GM11168 (cell line): ENCODE measurements around the gene RAB3D.
"Not testable (repeated sequence)": the region's sequence is repeated elsewhere in the genome, so short reads cannot be mapped to it uniquely, and the experiment has no call there.

Experiments
- in situ Hi-C: fragments of 300-500 bp; cut with MboI; formaldehyde crosslinking; loops from one replicate; pipeline ENCODE4 v1.12.0; 2022; ENCODE audit warnings: low sequenced_read_pairs; ENCODE audit not compliant: unreplicated experiment

Gene RAB3D, protein sequence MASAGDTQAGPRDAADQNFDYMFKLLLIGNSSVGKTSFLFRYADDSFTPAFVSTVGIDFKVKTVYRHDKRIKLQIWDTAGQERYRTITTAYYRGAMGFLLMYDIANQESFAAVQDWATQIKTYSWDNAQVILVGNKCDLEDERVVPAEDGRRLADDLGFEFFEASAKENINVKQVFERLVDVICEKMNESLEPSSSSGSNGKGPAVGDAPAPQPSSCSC

GRCh38 chr19:11339254-11340098, at the start of gene RAB3D:
RAB3D (minus strand) TSS chr19:11339657; CDS start chr19:11337399, 2,258 bp downstream.
- in situ Hi-C loops: no loop called here

DNA sequence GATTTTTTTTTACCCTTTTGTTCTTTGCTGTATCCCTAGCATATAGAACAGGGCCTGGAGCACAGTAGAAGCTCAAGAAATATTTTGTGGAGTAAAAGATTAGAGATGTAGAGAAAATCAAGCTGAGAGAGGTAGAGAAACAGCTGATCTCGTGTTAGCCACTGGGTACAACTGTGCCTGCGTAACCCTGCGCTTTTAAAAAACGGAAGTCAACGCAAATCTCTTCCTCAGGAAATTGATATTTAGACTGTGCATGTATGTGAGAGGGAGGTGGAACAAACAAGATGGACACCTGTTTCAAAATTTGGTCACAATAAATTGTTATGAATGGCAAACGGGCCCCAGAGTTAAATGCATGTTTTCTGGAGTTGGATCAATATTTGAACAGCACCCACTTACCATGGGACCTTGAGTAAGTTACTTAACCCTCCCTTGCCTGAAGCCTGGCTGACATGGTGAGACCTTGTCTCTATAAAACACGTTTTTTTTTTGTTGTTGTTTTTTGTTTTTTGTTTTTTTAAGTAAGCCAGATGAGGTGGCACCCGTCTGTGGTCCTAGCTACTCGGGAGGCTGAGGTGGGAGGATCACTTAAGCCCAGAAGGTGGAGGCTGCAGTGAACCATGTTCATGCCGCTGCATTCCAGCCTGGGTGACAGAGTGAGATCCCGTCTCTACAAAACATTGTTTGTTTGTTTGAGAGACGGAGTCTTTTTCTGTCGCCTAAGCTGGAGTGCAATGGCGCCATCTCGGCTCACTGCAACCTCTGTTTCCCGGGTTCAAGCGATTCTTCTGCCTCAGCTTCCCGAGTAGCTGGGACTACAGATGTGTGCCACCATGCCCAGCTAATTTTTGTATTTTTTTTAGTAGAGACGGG, 47.9 kb upstream of the RAB3D start:
- in situ Hi-C loops: no loop called here

DNA sequence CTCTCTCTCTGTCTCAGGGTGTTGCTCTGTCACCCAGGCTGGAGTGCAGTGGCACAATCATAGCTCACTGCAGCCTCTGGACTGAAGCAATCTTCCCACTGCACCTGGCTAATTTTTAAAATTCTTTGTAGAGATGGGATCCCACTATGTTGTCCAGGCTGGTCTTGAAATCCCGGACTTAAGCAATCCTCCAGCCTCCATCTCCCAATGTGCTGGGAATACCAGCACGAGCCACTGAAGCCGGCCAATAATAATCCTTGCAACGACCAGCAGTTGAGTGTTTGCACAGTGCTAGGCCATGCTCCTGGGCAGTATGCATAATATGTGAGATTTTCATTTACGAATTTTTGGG, 45.3 kb upstream of the RAB3D start:
- in situ Hi-C loops: no loop called here

GRCh38 chr19:11383706-11384048, 44.2 kb upstream of the RAB3D start:
- in situ Hi-C loops: no loop called here

- in situ Hi-C loops: no loop called here
These were observed 43.6 kb upstream of the RAB3D start for GRCh38 chr19:11382898-11383705.

DNA sequence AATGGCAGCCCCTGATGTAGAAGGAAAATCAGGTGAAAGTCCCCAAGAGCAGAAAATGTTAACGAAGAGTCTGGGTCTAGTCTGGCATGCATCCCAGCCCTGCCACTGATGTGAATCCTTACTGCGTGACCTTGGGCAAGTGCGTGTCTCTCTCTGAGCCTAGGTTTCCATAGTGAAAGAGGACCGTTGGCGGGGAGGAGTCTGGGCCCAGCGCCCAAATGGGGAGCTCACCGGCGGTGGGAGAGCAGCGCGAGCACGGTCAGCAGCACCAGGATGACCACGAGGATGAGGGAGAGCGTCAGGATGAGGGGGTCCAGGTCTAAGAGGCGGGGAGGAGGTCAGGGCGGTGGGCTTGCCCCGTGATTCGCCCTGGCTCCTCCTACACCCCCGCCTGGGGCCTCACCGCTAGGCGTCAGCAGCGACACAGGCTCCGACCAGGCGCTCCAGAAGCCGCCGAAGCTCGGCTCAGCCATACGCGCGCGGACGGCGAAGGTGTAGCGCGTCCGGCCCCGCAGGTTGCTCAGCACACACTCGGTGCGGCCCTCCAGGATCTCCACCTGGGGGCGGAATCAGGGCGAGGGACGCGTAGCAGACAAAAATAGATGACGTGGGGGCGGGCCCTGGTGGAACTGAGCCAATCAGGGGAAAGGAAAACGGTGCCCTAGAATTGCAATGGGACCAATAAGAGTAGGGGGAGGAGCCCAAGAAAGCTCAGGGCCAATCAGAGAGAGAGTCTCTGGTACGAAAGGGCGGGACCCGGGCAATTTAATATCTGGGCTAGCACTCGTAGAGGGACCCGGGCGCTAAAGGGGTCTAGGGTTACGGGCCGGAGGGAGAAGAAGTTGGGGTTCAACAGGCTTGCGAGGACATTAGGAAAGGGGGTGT, 41.4 kb upstream of the RAB3D start:
- in situ Hi-C loops: no loop called here

DNA sequence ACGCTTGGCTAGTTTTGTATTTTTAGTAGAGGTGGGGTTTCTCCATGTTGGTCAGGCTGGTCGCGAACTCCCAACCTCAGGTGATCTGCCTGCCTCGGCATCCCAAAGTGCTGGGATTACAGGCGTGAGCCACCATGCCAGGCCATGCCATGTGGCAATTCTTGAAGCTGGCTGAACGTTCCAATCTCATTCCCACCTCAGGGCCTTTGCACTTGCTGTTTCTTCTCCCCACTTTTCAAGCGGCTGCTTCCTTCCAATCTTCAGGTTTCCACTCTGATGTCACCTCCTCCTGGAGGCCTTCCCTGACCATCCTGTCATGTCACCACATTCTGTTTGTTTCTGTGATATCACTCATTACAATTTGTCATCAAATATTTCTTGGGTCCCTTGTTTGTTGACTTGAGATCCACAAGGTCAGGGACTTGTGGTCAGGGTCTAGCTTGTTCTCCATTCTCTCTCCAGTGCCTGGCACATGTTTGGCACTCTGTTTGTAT, 40.4 kb upstream of the RAB3D start:
- in situ Hi-C loops: no loop called here

DNA sequence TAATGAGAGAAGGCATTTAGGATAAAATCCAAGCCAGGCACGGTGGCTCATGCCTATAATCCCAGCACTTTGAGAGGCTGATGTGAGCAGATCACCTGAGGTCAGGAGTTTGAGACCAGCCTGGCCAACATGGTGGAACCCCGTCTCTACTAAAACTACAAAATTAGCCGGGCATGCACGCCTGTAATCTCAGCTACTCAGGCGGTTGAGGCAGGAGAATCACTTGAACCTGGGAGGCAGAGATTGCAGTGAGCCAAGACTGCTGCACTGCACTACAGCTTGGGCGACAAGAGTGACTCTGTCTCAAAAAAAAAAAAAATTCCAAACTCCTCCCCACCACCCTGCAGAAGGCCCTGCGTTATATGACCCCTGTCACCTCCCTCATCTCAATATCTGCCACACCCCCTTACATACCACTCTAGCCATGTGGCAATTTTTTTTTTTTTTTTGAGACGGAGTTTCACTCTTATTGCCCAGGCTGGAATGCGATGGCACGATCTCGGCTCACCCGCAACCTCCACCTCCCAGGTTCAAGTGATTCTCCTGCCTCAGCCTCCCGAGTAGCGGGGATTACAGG, 39.9 kb upstream of the RAB3D start:
- in situ Hi-C loops: not testable (repeated sequence)

DNA sequence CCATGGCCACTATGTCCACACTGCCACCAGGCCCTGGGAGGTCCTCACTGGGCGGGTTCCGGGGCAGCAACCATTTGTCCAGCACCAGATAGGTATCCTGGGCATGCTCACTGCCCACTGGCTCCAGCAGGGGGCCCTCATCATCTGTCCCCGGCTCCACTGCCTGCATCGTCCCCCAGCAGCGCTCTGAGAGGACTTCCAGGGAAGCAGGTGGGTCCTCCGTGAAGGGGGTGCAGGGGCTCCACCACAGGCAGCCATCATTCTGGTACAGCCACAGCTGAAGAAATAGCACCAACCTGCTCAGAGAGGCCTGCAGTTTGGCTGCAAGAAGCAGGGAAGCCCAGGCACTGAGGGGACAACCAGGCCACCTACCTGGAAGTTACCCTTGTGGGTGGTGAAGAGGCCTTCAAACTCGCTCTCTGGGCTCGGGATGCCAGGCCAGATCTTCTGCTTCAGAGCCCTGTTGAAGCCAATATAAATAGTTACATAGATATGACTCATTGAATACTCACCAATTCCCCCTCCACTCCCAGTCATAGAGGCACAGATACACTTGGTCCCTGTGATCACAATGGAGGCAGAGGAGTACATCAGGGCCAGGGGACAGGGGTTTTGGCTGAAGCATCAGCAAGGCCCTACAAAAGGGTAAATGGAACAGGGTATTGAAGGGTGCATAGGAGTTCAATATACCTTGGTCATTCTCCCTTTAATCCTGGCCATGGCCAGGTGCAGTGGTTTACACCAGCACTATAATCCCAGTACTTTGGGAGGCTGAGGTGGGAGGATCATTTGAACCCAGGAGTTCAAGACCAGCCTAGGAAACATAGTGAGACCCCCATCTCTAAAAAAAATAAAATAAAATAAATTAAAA, 39.1 kb upstream of the RAB3D start:
- in situ Hi-C loops: no loop called here

DNA sequence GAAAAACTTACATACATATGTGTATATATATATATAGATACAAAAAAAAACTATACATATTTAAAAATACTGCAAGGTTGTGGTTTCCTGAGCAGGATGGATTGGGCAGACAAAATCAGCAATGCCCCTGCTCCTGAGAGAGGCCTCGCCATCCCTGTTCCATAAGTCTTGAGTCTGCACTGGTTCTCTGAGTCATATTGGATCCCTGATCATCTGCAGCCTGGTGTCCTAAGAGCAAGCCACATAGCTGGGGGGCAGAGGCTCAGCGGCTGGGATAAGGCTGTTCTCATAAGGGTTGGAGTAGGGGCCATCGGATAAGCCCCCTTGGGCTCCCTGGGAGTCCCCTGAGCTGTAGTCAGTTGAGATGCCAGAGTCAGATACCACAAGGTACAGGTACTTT, 38.3 kb upstream of the RAB3D start:
- in situ Hi-C loops: no loop called here

DNA sequence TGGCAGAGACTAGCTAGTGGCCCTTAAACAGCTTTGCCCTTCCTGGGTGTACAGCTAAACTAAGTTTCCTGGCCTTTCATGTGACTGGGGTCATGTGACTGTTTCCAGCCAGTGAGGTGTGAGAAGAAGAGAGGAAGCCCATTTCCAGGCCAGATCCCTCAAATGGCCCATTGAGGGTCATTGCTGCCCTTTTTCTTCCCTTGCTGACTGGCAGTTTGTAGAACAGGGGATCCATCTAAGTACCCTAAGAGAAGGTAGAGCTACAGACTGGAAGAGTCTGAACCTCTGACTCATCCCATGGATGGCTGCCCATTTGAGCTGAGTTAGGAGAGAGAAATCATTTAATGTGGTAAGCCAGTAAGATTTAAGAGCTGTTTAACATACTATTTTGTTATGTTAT, 37.8 kb upstream of the RAB3D start:
- in situ Hi-C loops: no loop called here

DNA sequence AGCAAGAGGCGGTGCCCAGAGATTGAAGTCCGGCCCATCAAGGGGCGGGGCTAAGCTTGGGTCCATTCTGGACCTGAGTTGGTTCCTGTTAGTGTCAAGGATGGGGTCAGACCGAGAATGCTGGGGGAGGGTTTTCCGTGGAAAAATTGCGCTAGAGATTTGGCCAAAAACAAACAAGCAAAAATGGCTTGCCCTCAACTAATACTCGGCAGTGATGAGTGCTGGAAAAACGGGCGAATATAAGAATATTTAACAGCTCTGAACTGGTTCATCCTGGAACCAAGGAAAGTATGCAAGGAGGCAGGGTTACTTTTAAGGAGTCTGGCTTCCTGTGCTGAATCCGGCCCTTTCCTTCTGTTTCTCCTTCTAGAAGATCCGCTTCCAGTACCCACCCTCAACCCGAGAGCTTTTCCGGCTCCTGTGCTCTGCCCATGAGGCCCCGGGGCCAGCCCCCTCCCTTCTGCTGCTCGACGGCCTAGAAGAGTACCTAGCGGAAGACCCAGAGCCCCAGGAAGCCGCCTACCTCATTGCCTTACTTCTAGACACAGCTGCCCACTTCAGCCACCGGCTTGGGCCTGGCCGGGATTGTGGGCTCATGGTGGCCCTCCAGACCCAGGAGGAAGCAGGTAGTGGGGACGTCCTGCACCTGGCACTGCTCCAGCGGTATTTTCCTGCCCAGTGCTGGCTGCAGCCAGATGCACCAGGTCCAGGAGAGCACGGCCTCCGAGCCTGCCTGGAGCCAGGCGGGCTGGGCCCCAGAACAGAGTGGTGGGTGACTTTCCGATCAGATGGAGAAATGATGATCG, 35.9 kb upstream of the RAB3D start:
- in situ Hi-C loops: no loop called here

DNA sequence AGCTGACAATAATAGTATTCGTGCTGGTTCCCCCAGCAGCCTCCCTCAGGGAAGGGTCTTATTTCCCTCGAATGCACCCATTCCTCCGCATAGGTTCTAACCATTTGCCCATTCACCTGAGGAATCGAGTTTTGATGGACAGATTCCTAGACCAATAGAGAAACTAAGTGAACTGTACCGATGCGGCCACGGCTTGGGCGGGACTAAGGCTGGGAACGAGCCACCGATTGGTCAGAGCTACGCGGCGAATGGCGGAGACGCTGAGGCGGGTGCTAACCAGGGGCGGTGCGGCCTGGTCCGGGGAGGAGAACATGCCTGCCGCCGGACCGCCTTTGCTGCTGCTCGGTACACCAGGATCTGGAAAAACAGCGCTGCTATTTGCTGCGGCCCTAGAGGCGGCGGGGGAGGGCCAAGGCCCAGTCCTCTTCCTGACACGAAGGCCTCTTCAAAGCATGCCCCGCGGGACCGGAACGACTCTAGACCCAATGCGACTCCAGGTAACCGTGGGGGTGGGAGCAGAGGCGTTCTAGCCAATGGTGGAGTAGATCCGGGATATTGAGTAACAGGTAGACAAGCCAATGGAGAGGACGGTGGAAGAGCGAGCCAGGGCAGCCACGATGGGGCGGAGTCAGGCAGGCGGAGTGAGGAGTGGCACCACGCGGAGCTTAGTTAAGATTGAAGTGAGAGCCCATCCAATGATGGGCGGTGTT, 35.1 kb upstream of the RAB3D start, which contains the start of gene SWSAP1:
TSS of gene SWSAP1 (plus strand) at position 234 of the 710 bp plus-strand sequence. CDS start at position 249, 15 bp downstream.
- in situ Hi-C loops: no loop called here

DNA sequence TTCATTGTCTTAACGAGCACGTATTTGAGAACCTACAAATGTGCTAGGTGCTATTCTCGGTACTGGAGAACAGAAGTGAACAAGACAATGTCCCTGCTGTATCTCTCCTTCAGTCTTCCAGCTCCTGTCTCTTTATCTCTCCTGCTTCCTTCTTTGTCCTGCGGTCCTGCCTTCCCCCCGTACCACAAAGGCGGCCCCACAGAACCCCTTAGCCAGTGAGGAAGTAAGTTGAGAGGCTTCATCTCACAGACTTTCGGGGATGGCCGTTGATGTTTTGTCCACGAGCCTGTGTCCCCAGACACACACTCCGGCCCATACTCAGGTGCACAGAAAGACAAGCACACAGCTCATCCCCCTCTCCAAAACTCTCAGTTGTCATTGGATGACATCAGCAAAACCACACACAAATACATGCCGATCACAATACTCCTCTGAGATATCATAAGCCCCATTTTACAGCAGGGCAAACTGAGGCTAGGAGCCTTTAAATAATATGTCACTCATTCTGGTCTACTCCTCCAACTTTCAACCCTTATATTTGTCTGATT, 34.5 kb upstream of the RAB3D start:
- in situ Hi-C loops: no loop called here

DNA sequence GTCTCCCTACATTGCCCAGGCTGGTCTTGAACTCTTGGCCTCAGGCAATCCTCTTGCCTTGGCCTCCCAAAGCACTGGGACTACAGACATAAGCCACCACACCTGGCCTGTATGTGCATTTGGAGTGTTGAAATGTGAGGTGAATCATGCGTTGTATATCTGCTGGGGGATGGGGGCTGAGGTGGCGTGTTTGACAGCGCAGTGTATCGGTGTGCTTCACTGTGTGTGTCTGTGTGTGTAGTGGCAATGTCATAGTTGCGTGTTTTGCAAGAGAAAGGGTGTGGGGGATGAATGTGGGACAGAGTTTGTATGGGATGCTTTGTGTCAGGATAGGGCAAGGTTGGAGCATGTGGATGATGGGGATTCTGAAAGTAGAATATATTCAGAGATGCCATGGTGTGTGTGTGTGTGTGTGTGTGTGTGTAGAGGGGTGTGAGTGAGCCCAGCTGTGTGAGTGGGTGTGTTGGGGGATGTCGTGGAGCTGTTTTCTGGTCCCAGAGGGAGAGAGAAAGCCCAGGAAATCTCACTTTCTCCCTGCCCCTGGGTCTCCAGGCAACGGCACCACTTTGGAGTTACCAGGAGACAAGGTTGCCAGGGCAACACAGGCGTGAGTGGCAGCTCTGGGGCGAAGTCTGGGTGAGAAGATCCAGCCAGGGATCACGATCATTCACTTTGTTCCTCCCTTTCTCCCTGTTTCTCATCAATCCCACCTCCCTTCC, 33.9 kb upstream of the RAB3D start:
- in situ Hi-C loops: no loop called here
